SK-N-SH (cell line): ENCODE results near the gene TPO. TPM values are rescaled to one million over a fixed set of nuclear protein-coding genes. Genes with fewer than 3 reads are reported as not detected.

Experiments
- CTCF ChIA-PET: fragments of 300-600, 350-600 bp; formaldehyde crosslinking; extraction: SDS; loops from one replicate; lab custom pipeline; 2021; lab: Yijun Ruan, JAX
- POLR2A ChIA-PET: fragments of 350-600 bp; sonication (Branson Sonifier 250); formaldehyde crosslinking; extraction: SDS; loops from one replicate; lab custom pipeline; 2020; ENCODE audit warnings: antibody characterized with exemption, inconsistent platforms; lab: Yijun Ruan, JAX
- DNase-seq: peaks from one replicate; pipeline ENCODE4 v3.0.0; 2012
- H2AFZ ChIP-seq: fragments of 200-600 bp; sonication (generic); 2 replicates; pipeline ENCODE4 v1.8.1; 2016; ENCODE audit warnings: antibody characterized with exemption, mild to moderate bottlenecking, low read depth
- H3F3A ChIP-seq: fragments of 200-600 bp; sonication (generic); replicated peaks from 2 replicates; pipeline ENCODE3; 2016; ENCODE audit warnings: antibody characterized with exemption, mild to moderate bottlenecking; ENCODE audit not compliant: insufficient read depth
- H3K27ac ChIP-seq, 2 experiments: fragments of 200-500 bp in 1 of 2; fragments of 200-600 bp in 1 of 2; sonication (Bioruptor generic) in 1 of 2; sonication (generic), shearing (Covaris generic) in 1 of 2; 2 replicates each; pipeline versions ENCODE4 v1.5.1 to v1.6.1; 2014 to 2016; ENCODE audit warnings: low read depth in 2 of 2, inconsistent platforms in 1 of 2, low read length in 1 of 2, mild to moderate bottlenecking in 1 of 2, mixed read lengths in 1 of 2
- H3K27me3 ChIP-seq: fragments of 200-600 bp; sonication (generic), shearing (Covaris generic); 2 replicates; pipeline ENCODE4 v1.6.1; 2016; ENCODE audit warnings: mixed run types; ENCODE audit not compliant: insufficient read depth
- H3K36me3 ChIP-seq, 2 experiments: fragments of 200-500 bp in 1 of 2; fragments of 200-600 bp in 1 of 2; sonication (Bioruptor generic) in 1 of 2; sonication (generic) in 1 of 2; replicated peaks in 1 of 2; 2 replicates each; pipeline versions ENCODE3 to v1.5.1; 2014 to 2016; ENCODE audit warnings: low read length in 1 of 2, mild to moderate bottlenecking in 1 of 2; ENCODE audit not compliant: insufficient read depth in 2 of 2, control insufficient read depth in 1 of 2
- H3K4me1 ChIP-seq, 2 experiments: fragments of 200-500 bp in 1 of 2; fragments of 200-600 bp in 1 of 2; sonication (Bioruptor generic) in 1 of 2; sonication (generic), shearing (Covaris generic) in 1 of 2; 2 replicates each; pipeline versions ENCODE4 v1.5.1 to v1.6.1; 2014 to 2016; ENCODE audit warnings: low read depth in 1 of 2, low read length in 1 of 2, mixed run types in 1 of 2; ENCODE audit not compliant: insufficient read depth in 2 of 2, control insufficient read depth in 1 of 2
- H3K4me2 ChIP-seq: fragments of 200-600 bp; sonication (generic), shearing (Covaris generic); 2 replicates; pipeline ENCODE4 v1.6.1; 2017; ENCODE audit warnings: mixed run types
- H3K4me3 ChIP-seq, 2 experiments: fragments of 200-500 bp in 1 of 2; fragments of 200-600 bp in 1 of 2; sonication (Bioruptor generic) in 1 of 2; sonication (generic), shearing (Covaris generic) in 1 of 2; 2 replicates each; pipeline versions ENCODE4 v1.5.1 to v1.8.1; 2014 to 2016; ENCODE audit warnings: low read depth in 2 of 2, inconsistent platforms in 1 of 2, low read length in 1 of 2, mild to moderate bottlenecking in 1 of 2, mixed read lengths in 1 of 2, moderate library complexity in 1 of 2
- H3K79me2 ChIP-seq: fragments of 200-600 bp; sonication (generic); 2 replicates; pipeline ENCODE4 v1.8.1; 2017; ENCODE audit warnings: mild to moderate bottlenecking; ENCODE audit not compliant: insufficient read depth
- H3K9ac ChIP-seq: fragments of 200-600 bp; sonication (generic); 2 replicates; pipeline ENCODE4 v1.6.1; 2017; ENCODE audit warnings: mixed run types
- H3K9me2 ChIP-seq: fragments of 200-600 bp; sonication (generic); 2 replicates; pipeline ENCODE4 v1.6.1; 2017; ENCODE audit warnings: mixed run types
- H3K9me3 ChIP-seq: fragments of 200-600 bp; sonication (generic); 2 replicates; pipeline ENCODE4 v1.6.1; 2017; ENCODE audit warnings: mixed run types, mild to moderate bottlenecking, moderate library complexity
- H4K20me1 ChIP-seq: fragments of 200-600 bp; sonication (generic); 2 replicates; pipeline ENCODE4 v1.6.1; 2017; ENCODE audit warnings: mild to moderate bottlenecking, mixed run types; ENCODE audit not compliant: insufficient read depth
- CHD2 ChIP-seq: fragments of 150-350 bp; IDR thresholded peaks from 2 replicates; pipeline ENCODE4 v1.6.1; 2018; ENCODE audit warnings: low read length; ENCODE audit not compliant: partially characterized antibody
- ELF1 ChIP-seq: IDR thresholded peaks from 2 replicates; pipeline ENCODE4 v1.4.0; 2012
- EZH2phosphoT487 ChIP-seq: fragments of 200-600 bp; sonication (generic); IDR thresholded peaks from 2 replicates; pipeline ENCODE4 v1.6.1; 2017; ENCODE audit warnings: low read depth, mixed run types, mild to moderate bottlenecking, antibody characterized with exemption, moderate library complexity, borderline replicate concordance
- GABPA ChIP-seq: IDR thresholded peaks from 2 replicates; pipeline ENCODE4 v1.4.0; 2012; ENCODE audit warnings: low read depth, mild to moderate bottlenecking
- JUND ChIP-seq: IDR thresholded peaks from 2 replicates; pipeline ENCODE4 v1.4.0; 2012
- MXI1 ChIP-seq: IDR thresholded peaks from 2 replicates; pipeline ENCODE4 v1.6.1; 2012; ENCODE audit warnings: mild to moderate bottlenecking, low read depth, low read length, improper control_type of control experiment
- NFIC ChIP-seq: IDR thresholded peaks from 2 replicates; pipeline ENCODE4 v1.4.0; 2012; ENCODE audit warnings: borderline replicate concordance
- NRF1 ChIP-seq: IDR thresholded peaks from 2 replicates; pipeline ENCODE4 v1.6.1; 2012; ENCODE audit warnings: low read depth, mild to moderate bottlenecking, low read length
- RAD21 ChIP-seq: IDR thresholded peaks from 2 replicates; pipeline ENCODE4 v1.6.1; 2012; ENCODE audit warnings: mild to moderate bottlenecking, low read length
- RCOR1 ChIP-seq: fragments of 150-350 bp; IDR thresholded peaks from 2 replicates; pipeline ENCODE4 v1.6.1; 2017; ENCODE audit warnings: antibody characterized with exemption, low read length
- SIN3A ChIP-seq: IDR thresholded peaks from 2 replicates; pipeline ENCODE4 v1.6.1; 2012; ENCODE audit warnings: low read depth, mild to moderate bottlenecking, low read length, moderate library complexity, borderline replicate concordance
- SMC3 ChIP-seq: IDR thresholded peaks from 2 replicates; pipeline ENCODE4 v1.6.1; 2012; ENCODE audit warnings: low read depth, low read length, improper control_type of control experiment
- TAF1 ChIP-seq: IDR thresholded peaks from 2 replicates; pipeline ENCODE4 v1.6.1; 2012; ENCODE audit warnings: low read depth, mild to moderate bottlenecking, low read length, moderate library complexity, borderline replicate concordance
- TCF12 ChIP-seq: IDR thresholded peaks from 2 replicates; pipeline ENCODE4 v1.4.0; 2012
- TEAD4 ChIP-seq: IDR thresholded peaks from 2 replicates; pipeline ENCODE4 v1.4.0; 2012; ENCODE audit warnings: mild to moderate bottlenecking, borderline replicate concordance; ENCODE audit not compliant: insufficient read depth
- YY1 ChIP-seq: IDR thresholded peaks from 2 replicates; pipeline ENCODE4 v1.4.0; 2012; ENCODE audit warnings: low read depth, mild to moderate bottlenecking
- WGBS: methylation state at CpG from one replicate; pipeline ENCODE4 v1.1.6; 2017; ENCODE audit warnings: low lambda C conversion rate; 5-methylcytosine and 5-hydroxymethylcytosine counted together
- polyA plus RNA-seq, 3 experiments: library from polyadenylated mRNA; depleted of rRNA; stranded (reverse); fragments of >200 nt; gene quantifications; 2 replicates each; pipeline ENCODE4 v1.2.3, GENCODE V29; 2012
- TF ChIP-seq, protein P1 (sequence below): IDR thresholded peaks from 2 replicates; pipeline ENCODE4; 2012
- TF ChIP-seq, protein P2 (sequence below): IDR thresholded peaks from 2 replicates; pipeline ENCODE4 v1.4.0; 2012; ENCODE audit warnings: low read depth, borderline replicate concordance
- TF ChIP-seq, protein P3 (sequence below): fragments of 200-600 bp; sonication (generic); IDR thresholded peaks from 2 replicates; pipeline ENCODE4 v1.6.1; 2017; ENCODE audit warnings: antibody characterized with exemption, mild to moderate bottlenecking, moderate library complexity
- TF ChIP-seq, protein P4 (sequence below): IDR thresholded peaks from 2 replicates; pipeline ENCODE4 v1.4.0; 2012; ENCODE audit warnings: low read depth

The TPO gene
- polyA plus RNA-seq, 1 of the 3 experiments (the other 2 are of a cell fraction): not detected

DNA sequence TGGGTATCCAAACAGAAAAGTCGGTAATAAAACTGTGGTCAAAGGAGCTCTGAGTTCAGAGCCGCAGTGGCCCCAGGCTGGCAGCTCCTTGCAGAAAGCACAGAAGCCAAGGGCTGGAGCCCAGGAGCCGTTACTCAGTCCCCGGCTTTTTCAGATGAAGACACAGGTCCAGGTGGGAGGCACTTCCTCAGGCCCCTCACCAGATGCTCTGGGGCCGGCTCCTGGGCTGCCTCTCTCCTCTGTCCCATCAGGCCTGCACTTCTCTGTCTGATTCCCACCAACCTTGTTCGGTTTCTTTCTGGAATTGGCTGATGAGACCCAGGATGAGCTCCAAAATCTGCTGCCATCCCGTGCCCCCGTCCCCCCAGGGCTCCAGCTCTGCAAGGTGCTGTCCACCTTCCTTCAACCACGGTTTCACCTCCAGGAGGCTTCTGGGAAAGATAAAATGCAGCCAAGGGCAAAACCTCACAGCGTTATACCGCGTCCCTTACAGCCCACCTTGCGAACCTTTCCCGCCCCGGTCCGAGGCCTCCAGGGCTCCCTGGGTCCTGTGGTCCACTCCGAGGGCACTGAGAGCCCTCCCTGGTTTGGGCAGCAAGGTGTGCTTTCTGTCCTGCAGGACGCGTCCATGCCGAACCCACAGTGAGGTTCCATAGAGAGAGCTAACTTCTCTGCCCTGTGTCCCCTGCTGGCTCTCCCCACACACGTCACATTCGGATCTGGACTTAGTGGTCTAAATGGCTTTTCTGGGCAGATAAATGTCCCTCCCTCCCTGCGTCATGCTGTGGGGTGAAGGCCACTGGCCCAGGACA lies 102.9 kb downstream of the TPO start:
- Histone ChIP-seq H3K9ac (no peak overlapping the region), H3K9me2 (no peaks in the 10 kb centered on the region), H3F3A (no peaks in the 10 kb centered on the region), H3K9me3 (no peaks in the 10 kb centered on the region), H2AFZ (no peak overlapping the region), H3K4me3 (no peak overlapping the region), H3K4me1 (no peaks in the 10 kb centered on the region; a peak in 1 of 4 replicates), H3K36me3 (no peaks in the 10 kb centered on the region), H3K79me2 (no peaks in the 10 kb centered on the region), H4K20me1 (no peaks in the 10 kb centered on the region), H3K27me3 (no peaks in the 10 kb centered on the region), H3K27ac (no peak overlapping the region), H3K4me2 (no peak overlapping the region)
- no peak for DNase-seq
- CTCF ChIA-PET: interaction anchor here (0.7 to 1.5 kb wide), 2 partner anchors 26 to 34 kb away, joined by 3 to 5 read pairs; no protein-coding TSS in a partner anchor
- TF ChIP-seq GABPA (no peak), RAD21 (no peak), NRF1 (no peak), TEAD4 (no peak), SMC3 (no peak), NFIC (no peak), TCF12 (no peak), EZH2phosphoT487 (no peak), MXI1 (no peak), SIN3A (no peak), CHD2 (no peak), TAF1 (no peak), YY1 (no peak), ELF1 (no peak), RCOR1 (no peak), JUND (no peak)
- TF ChIP-seq, protein P1, sequence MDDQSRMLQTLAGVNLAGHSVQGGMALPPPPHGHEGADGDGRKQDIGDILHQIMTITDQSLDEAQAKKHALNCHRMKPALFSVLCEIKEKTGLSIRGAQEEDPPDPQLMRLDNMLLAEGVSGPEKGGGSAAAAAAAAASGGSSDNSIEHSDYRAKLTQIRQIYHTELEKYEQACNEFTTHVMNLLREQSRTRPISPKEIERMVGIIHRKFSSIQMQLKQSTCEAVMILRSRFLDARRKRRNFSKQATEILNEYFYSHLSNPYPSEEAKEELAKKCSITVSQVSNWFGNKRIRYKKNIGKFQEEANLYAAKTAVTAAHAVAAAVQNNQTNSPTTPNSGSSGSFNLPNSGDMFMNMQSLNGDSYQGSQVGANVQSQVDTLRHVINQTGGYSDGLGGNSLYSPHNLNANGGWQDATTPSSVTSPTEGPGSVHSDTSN: no peak
- TF ChIP-seq, protein P2, sequence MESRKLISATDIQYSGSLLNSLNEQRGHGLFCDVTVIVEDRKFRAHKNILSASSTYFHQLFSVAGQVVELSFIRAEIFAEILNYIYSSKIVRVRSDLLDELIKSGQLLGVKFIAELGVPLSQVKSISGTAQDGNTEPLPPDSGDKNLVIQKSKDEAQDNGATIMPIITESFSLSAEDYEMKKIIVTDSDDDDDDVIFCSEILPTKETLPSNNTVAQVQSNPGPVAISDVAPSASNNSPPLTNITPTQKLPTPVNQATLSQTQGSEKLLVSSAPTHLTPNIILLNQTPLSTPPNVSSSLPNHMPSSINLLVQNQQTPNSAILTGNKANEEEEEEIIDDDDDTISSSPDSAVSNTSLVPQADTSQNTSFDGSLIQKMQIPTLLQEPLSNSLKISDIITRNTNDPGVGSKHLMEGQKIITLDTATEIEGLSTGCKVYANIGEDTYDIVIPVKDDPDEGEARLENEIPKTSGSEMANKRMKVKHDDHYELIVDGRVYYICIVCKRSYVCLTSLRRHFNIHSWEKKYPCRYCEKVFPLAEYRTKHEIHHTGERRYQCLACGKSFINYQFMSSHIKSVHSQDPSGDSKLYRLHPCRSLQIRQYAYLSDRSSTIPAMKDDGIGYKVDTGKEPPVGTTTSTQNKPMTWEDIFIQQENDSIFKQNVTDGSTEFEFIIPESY: no peak
- TF ChIP-seq, protein P3, sequence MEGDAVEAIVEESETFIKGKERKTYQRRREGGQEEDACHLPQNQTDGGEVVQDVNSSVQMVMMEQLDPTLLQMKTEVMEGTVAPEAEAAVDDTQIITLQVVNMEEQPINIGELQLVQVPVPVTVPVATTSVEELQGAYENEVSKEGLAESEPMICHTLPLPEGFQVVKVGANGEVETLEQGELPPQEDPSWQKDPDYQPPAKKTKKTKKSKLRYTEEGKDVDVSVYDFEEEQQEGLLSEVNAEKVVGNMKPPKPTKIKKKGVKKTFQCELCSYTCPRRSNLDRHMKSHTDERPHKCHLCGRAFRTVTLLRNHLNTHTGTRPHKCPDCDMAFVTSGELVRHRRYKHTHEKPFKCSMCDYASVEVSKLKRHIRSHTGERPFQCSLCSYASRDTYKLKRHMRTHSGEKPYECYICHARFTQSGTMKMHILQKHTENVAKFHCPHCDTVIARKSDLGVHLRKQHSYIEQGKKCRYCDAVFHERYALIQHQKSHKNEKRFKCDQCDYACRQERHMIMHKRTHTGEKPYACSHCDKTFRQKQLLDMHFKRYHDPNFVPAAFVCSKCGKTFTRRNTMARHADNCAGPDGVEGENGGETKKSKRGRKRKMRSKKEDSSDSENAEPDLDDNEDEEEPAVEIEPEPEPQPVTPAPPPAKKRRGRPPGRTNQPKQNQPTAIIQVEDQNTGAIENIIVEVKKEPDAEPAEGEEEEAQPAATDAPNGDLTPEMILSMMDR: no peak
- TF ChIP-seq, protein P4, sequence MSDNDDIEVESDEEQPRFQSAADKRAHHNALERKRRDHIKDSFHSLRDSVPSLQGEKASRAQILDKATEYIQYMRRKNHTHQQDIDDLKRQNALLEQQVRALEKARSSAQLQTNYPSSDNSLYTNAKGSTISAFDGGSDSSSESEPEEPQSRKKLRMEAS: no peak
- WGBS: 53% methylated on average over 23 of the region's 23 CpGs
- POLR2A ChIA-PET: no interaction called here
